ENCODE results near the gene MRPS12. TPM values are rescaled to one million over a fixed set of nuclear protein-coding genes. Genes with fewer than 3 reads are reported as not detected.
A peak's percentile ranks its signal among the peaks of the same experiment; 100 is the strongest.

The MRPS12 gene
- total and polyA plus RNA-seq, 2 of the 13 experiments (the other 11 are each of a cell fraction or from before 2014, with no cell fraction given): 27.5 to 54.8 TPM

DNA sequence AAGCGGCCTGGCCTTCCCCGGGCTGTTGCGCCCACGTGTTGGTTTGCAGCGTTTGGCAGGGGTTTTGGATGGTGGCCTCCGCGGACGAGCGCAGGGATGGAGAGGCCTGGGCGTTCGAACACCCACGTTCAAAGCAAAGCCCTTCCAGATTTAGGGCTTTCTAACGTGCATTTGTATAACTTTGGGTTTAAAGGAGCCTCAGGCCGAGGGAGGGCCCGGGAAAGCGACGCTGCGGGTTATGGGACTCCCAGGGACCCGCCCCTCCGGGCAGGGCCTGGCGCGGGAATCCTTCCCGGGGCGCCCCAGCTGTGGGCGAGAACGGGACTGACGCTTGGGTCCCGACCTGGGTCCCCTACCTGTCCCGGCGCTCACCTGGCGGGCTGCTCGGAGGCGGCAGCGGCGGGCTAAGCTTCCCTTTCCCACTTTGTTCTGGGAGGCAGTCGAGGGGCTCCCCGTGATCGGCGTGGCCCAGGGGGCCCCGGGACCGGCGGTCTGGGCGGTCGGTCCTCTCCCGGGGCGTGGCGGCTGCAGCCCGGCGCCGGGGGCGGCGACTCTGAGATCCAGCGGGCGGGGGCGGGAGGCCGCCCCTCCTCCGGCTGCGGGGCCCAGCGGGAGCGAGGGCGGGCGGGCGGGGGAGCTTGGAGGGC, 44.6 kb downstream of the MRPS12 start, which contains the start of gene FBXO17 (continued):
- TF ChIP-seq, protein P1, sequence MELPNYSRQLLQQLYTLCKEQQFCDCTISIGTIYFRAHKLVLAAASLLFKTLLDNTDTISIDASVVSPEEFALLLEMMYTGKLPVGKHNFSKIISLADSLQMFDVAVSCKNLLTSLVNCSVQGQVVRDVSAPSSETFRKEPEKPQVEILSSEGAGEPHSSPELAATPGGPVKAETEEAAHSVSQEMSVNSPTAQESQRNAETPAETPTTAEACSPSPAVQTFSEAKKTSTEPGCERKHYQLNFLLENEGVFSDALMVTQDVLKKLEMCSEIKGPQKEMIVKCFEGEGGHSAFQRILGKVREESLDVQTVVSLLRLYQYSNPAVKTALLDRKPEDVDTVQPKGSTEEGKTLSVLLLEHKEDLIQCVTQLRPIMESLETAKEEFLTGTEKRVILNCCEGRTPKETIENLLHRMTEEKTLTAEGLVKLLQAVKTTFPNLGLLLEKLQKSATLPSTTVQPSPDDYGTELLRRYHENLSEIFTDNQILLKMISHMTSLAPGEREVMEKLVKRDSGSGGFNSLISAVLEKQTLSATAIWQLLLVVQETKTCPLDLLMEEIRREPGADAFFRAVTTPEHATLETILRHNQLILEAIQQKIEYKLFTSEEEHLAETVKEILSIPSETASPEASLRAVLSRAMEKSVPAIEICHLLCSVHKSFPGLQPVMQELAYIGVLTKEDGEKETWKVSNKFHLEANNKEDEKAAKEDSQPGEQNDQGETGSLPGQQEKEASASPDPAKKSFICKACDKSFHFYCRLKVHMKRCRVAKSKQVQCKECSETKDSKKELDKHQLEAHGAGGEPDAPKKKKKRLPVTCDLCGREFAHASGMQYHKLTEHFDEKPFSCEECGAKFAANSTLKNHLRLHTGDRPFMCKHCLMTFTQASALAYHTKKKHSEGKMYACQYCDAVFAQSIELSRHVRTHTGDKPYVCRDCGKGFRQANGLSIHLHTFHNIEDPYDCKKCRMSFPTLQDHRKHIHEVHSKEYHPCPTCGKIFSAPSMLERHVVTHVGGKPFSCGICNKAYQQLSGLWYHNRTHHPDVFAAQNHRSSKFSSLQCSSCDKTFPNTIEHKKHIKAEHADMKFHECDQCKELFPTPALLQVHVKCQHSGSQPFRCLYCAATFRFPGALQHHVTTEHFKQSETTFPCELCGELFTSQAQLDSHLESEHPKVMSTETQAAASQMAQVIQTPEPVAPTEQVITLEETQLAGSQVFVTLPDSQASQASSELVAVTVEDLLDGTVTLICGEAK (IDR thresholded peaks at IDR 0.05): no peak
- TF ChIP-seq, protein P1 (CRISPR knock-in tag; IDR thresholded peaks at IDR 0.05): no peak
- TF ChIP-seq ZNF530 (CRISPR knock-in tag; IDR thresholded peaks at IDR 0.05; ENCODE audit: low read depth): 0 out of 2 replicates have a peak, but pooled peaks have one; percentile 35
- TF ChIP-seq ZSCAN21 (CRISPR knock-in tag; IDR thresholded peaks at IDR 0.05; ENCODE audit: borderline replicate concordance): peak; percentile 14; the same call in 1 of the 2 replicates
- TF ChIP-seq, protein P2, sequence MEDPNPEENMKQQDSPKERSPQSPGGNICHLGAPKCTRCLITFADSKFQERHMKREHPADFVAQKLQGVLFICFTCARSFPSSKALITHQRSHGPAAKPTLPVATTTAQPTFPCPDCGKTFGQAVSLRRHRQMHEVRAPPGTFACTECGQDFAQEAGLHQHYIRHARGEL (CRISPR knock-in tag; IDR thresholded peaks at IDR 0.05): no peak
- no peak for TF ChIP-seq TSC22D2 (CRISPR knock-in tag; IDR thresholded peaks at IDR 0.05; ENCODE audit: borderline replicate concordance)
- peak; percentile 64; the same call in 1 of the 2 replicates for TF ChIP-seq ZNF296 (CRISPR knock-in tag; conservative IDR thresholded peaks at IDR 0.05)
- no peak for TF ChIP-seq ELK4 (CRISPR knock-in tag; IDR thresholded peaks at IDR 0.05; ENCODE audit: borderline replicate concordance)
- no peak for TF ChIP-seq JUND (CRISPR knock-in tag; IDR thresholded peaks at IDR 0.05)
- peak; percentile 28 to 41; a peak in 3 of 4 replicates for TF ChIP-seq POLR2A (IDR thresholded peaks at IDR 0.05; ENCODE audit: insufficient read depth in 1 of 2, low read depth in 2 of 2, low read length in 2 of 2)
- TF ChIP-seq SALL2 (CRISPR knock-in tag; IDR thresholded peaks at IDR 0.05): no peak
- no peak for TF ChIP-seq LCORL (IDR thresholded peaks at IDR 0.05)
- TF ChIP-seq LCORL (CRISPR knock-in tag; IDR thresholded peaks at IDR 0.05): 0 out of 2 replicates have a peak, but pooled peaks have one; percentile 25
- 0 out of 2 replicates have a peak, but pooled peaks have one; percentile 34 for TF ChIP-seq ELF3 (CRISPR knock-in tag; IDR thresholded peaks at IDR 0.05)
- TF ChIP-seq, protein P3, sequence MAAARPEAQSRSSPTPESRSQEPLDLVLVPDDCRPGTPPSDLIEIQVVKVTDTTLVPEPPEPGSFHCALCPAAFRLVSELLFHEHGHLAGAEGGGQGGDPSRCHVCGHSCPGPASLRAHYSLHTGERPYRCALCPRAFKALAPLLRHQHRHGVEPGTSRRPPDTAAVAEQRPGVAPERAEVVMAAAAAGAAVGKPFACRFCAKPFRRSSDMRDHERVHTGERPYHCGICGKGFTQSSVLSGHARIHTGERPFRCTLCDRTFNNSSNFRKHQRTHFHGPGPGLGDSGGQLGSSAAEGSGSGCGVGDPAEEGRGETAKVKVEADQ (CRISPR knock-in tag; IDR thresholded peaks at IDR 0.05; ENCODE audit: borderline replicate concordance): peak; percentile 66; the same call in 1 of the 2 replicates
- peak; percentile 41; the same call in 1 of the 2 replicates for TF ChIP-seq ZNF138 (CRISPR knock-in tag; IDR thresholded peaks at IDR 0.05; ENCODE audit: low read depth)
